Astrocyte of the cerebellum (primary cell): ENCODE data around the gene EEA1.

Experiments used
- DNase-seq: peaks from one replicate; pipeline ENCODE4 v3.0.0-alpha.2; 2011; ENCODE audit warnings: low read depth
- H3K4me3 ChIP-seq: 2 replicates; pipeline ENCODE4 v1.5.1; 2011; ENCODE audit warnings: mild to moderate bottlenecking, low read depth, low read length, moderate library complexity
- CTCF ChIP-seq: IDR thresholded peaks from 2 replicates; pipeline ENCODE4 v1.5.1; 2012; ENCODE audit warnings: low read length, low read depth, moderate library complexity, mild to moderate bottlenecking; ENCODE audit errors: missing control alignments
- in situ Hi-C: cut with HindIII; loops from 2 replicates; pipeline ENCODE4 v1.10.0; 2017; ENCODE audit warnings: low sequenced_read_pairs

Gene EEA1

DNA sequence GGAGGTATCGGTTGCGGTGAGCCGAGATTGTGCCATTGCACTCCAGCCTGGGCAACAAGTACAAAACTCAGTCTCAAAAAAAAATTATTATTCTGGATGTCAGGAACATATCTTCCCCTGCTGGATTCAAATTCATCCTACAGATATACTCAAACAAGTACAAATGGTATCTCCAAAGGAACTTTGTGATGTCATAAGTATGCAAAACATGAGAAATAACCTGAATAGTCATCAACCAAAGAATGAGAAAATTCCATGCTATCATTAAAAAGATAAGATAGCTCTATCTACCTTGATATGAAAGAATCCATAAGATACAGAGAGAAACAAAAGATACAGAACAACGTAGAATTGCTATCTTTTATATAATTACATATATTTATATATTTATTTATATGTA lies 67.7 kb downstream of the EEA1 start:
- TF ChIP-seq CTCF = no peak
- H3K4me3 ChIP-seq = no peak overlapping the region
- DNase-seq = no peak
- in situ Hi-C loops = no loop called here

DNA sequence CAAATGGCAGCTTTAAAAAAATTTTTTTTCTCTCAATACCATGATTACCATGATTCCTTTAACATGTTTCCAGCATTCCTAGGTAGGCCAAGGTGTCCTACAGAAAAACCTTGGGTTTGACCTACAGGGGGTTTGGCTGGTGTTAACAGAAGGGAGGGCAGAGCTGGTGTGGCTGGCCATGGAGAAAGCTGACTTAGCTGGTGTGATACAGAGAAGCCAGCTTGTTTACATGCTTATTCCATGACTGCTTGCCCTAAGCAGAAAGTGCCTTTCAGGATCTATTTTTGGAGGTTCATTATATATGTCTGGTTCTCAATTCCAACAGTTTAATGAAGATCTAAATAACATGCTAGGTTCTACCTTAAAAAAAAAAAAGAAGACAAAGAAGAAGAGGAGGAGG lies 68.6 kb downstream of the EEA1 start:
- no peak for DNase-seq
- in situ Hi-C loops = no loop called here
- H3K4me3 ChIP-seq = no peak overlapping the region
- TF ChIP-seq CTCF = no peak

- DNase-seq = no peak
- TF ChIP-seq CTCF = no peak
- in situ Hi-C loops = no loop called here
Observed at GRCh38 chr12:92859650-92860386, 69.3 kb downstream of the EEA1 start.

DNA sequence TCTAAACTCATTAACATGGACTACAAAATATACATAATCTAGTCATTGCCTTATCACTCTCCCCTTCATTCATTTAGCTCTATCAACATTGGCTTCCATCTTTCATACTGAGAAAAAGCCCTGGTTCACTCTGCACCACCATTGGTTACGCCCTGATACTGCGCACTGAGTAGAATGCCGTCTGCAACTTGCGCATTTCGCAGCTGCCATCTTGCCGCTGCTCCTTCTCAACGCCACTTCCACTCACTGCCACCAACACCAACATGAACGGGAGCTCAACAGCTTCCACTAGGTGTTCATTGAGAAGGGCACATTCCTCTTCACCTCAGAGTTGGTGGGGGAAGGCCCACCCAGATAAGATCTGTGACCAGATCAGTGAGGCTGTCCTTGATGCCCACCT lies 71.3 kb downstream of the EEA1 start:
- no peak for DNase-seq
- in situ Hi-C loops = no loop called here
- H3K4me3 ChIP-seq = no peak overlapping the region
- TF ChIP-seq CTCF = no peak

More at GRCh38 chr12:92859650-92860386, 69.3 kb downstream of the EEA1 start:
- H3K4me3 ChIP-seq = no peak overlapping the region

DNA sequence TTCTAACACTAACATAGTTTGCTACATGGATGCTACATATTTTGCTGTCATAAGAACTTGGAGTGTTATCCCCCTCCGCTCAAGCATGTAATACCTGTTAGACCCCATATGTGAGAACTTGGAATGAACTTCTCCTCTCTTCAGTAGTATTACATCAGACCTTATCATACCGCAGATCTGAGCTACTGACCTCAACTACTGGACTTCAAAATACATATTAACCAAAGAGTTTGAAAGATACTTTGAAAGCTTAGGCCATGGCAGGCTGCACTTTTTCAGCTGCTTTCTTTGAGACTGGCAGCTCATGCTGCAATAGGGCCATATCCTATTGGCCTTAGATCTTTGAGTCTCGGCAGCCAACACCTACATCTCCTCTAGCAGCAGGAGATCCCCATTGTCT lies 74.8 kb downstream of the EEA1 start:
- in situ Hi-C loops = no loop called here
- no peak for DNase-seq
- H3K4me3 ChIP-seq = no peak overlapping the region
- no peak for TF ChIP-seq CTCF

DNA sequence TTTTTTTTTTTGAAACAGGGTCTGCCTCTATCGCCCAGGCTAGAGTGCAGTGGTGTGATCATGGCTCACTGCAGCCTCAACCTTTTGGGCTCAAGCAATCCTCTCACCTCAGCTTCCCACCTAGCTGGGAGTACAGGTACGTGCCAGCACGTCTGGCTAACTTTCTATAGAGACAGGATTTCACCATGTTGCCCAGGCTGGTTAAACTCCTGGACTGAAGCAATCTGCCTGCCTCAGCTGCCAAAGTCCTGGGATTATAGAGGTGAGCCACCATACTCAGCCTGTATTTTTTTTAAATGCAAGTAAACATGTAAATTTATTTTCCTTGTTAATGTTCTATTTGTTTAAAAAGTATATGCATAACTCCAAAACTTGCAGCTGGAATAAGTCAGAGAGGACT lies 80.4 kb downstream of the EEA1 start:
- no peak for TF ChIP-seq CTCF
- in situ Hi-C loops = no loop called here
- no peak for DNase-seq

More for the DNA sequence above, 80.4 kb downstream of the EEA1 start:
- no peak overlapping the region for H3K4me3 ChIP-seq
